HFFc6 (cell line): ENCODE results near the gene GHRHR. TPM values are rescaled to one million over a fixed set of nuclear protein-coding genes. Genes with fewer than 3 reads are reported as not detected.

Experiments used
- DNase-seq: peaks from one replicate; pipeline ENCODE4 v3.0.0-alpha.2; 2018
- H3K27ac Mint-ChIP-seq: 2 replicates; pipeline ENCODE4 v1.8.0; 2020; ENCODE audit warnings: mild to moderate bottlenecking, mixed read lengths
- H3K27me3 Mint-ChIP-seq: 2 replicates; pipeline ENCODE4 v1.8.0; 2021; ENCODE audit warnings: mild to moderate bottlenecking, moderate library complexity, mixed read lengths; ENCODE audit not compliant: insufficient read depth
- H3K36me3 Mint-ChIP-seq: 2 replicates; pipeline ENCODE4 v1.8.0; 2021; ENCODE audit warnings: low read depth, mixed read lengths
- H3K4me1 Mint-ChIP-seq: 2 replicates; pipeline ENCODE4 v1.8.0; 2020; ENCODE audit warnings: low read depth, mixed read lengths
- H3K4me3 Mint-ChIP-seq: 2 replicates; pipeline ENCODE4 v1.8.0; 2020; ENCODE audit warnings: mild to moderate bottlenecking, moderate library complexity, mixed read lengths
- H3K9me3 Mint-ChIP-seq: 2 replicates; pipeline ENCODE4 v1.8.0; 2020; ENCODE audit warnings: mild to moderate bottlenecking, mixed read lengths
- CTCF ChIP-seq: fragments of 200-600 bp; sonication (generic); IDR thresholded peaks from 2 replicates; pipeline ENCODE4 v1.5.0; 2021; ENCODE audit warnings: antibody characterized with exemption, mild to moderate bottlenecking
- total RNA-seq, 6 experiments: library from RNA; stranded (reverse); fragmentation: NEBNext Ultra II Directional; extraction: Animal tissue kit (Norgen Biotek cat#: 25700); gene quantifications; 2 replicates in 1 of 6; 3 replicates in 5 of 6; pipeline ENCODE4 v1.2.3, GENCODE V29; 2021

Gene GHRHR
- total RNA-seq, 6 experiments from 2014 or later: not detected

DNA sequence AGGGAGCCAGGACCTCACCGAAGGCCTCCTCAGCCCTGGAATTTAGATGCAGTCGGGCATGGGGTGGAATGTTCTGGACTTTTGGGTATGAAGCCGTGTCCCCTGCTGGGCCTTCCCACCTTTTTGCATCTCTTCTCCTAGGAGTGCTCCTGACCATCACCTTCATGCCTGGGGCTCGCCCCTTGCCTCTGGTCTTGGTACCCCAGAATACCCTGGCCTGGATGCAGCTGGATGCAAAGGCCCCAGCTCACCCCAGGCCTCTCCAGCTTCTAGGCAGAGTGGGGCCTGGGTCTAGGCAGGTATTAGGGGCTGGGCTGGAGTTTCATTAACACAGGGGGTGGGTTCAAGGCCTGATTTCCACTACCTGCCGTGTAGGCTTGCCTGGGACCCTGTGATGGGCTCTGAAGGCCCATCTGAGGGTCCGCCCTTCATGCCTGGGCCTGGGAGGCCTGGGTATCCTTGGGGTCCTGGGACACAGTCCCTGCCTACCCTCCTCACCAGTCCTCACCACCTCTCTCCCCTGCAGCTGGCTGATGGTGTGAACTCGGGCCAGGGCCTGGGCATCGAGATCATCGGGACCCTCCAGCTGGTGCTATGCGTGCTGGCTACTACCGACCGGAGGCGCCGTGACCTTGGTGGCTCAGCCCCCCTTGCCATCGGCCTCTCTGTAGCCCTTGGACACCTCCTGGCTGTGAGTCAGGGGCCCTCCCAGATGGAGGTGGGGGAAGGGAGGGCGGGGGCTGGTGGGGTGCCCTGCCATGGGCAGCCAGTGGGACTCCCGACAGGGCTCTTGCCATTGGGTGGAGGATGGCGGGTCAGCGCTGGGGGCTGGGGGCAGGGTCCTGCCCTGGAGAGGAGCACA lies 42.0 kb upstream of the GHRHR start:
- H3K27me3 Mint-ChIP-seq: peaks cover 12% of the 10 kb centered on the region; the same call in 1 of the 2 replicates
- no peak overlapping the region for H3K4me3 Mint-ChIP-seq
- H3K4me1 Mint-ChIP-seq: peaks cover 20% of the 10 kb centered on the region
- H3K27ac Mint-ChIP-seq: no peak overlapping the region
- TF ChIP-seq CTCF: no peak
- H3K9me3 Mint-ChIP-seq: peaks cover 4% of the 10 kb centered on the region; the same call in 1 of the 2 replicates
- H3K36me3 Mint-ChIP-seq: no peaks in the 10 kb centered on the region
- no peak for DNase-seq

- peaks cover 11% of the 10 kb centered on the region for H3K27me3 Mint-ChIP-seq
- TF ChIP-seq CTCF: no peak
- no peak overlapping the region for H3K27ac Mint-ChIP-seq
- no peak for DNase-seq
- no peaks in the 10 kb centered on the region for H3K36me3 Mint-ChIP-seq
- H3K4me1 Mint-ChIP-seq: peaks cover 20% of the 10 kb centered on the region
- no peak overlapping the region for H3K4me3 Mint-ChIP-seq
- H3K9me3 Mint-ChIP-seq: peaks cover 7% of the 10 kb centered on the region; the same call in 1 of the 2 replicates
These were observed 41.2 kb upstream of the GHRHR start for GRCh38 chr7:30922596-30922995.

GRCh38 chr7:30923009-30923773 lies 40.6 kb upstream of the GHRHR start:
- DNase-seq: no peak
- Mint-ChIP-seq H3K27ac (no peak overlapping the region), H3K36me3 (no peaks in the 10 kb centered on the region), H3K9me3 (peaks cover 7% of the 10 kb centered on the region; the same call in 1 of the 2 replicates), H3K4me3 (no peak overlapping the region), H3K4me1 (peaks cover 20% of the 10 kb centered on the region), H3K27me3 (peaks cover 16% of the 10 kb centered on the region)
- no peak for TF ChIP-seq CTCF

- DNase-seq: no peak
- peaks cover 18% of the 10 kb centered on the region for H3K27me3 Mint-ChIP-seq
- H3K27ac Mint-ChIP-seq: no peak overlapping the region
- H3K4me3 Mint-ChIP-seq: no peak overlapping the region
- TF ChIP-seq CTCF: no peak
- H3K4me1 Mint-ChIP-seq: peaks cover 20% of the 10 kb centered on the region
- peaks cover 7% of the 10 kb centered on the region; the same call in 1 of the 2 replicates for H3K9me3 Mint-ChIP-seq
- H3K36me3 Mint-ChIP-seq: no peaks in the 10 kb centered on the region
These were observed 39.9 kb upstream of the GHRHR start for GRCh38 chr7:30923774-30924413.

DNA sequence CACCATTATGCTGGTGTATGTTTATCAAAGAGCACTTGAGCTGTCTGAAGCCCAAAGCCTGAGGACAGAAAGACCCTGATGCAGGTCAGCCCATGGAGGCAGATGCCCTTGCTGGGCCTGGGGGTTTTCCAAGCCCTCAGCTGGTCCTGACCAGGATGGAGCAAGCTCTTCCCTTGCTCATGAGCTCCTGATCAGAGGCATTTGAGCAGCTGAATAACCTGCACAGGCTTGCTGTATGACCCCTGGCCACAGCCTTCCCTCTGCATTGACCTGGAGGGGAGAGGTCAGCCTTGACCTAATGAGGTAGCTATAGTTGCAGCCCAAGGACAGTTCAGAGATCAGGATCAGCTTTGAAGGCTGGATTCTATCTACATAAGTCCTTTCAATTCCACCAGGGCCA lies 39.1 kb upstream of the GHRHR start:
- Mint-ChIP-seq H3K9me3 (peaks cover 7% of the 10 kb centered on the region; the same call in 1 of the 2 replicates), H3K36me3 (no peaks in the 10 kb centered on the region), H3K4me3 (no peak overlapping the region), H3K27ac (no peak overlapping the region), H3K4me1 (peaks cover 19% of the 10 kb centered on the region), H3K27me3 (peaks cover 24% of the 10 kb centered on the region)
- no peak for TF ChIP-seq CTCF
- DNase-seq: no peak
